Calu3 (cell line): Measurements from ENCODE around the gene CHD2. TPM values are rescaled to one million over a fixed set of nuclear protein-coding genes. Genes with fewer than 3 reads are reported as not detected.
A peak's percentile ranks its signal among the peaks of the same experiment; 100 is the strongest.

Experiments
- BruUV-seq: library from RNA; stranded (reverse); fragments of 400-500 nt; replicated peaks from 2 replicates; lab custom pipeline; 2021; lab: Mats Ljungman, UMichigan
- CTCF ChIA-PET: fragments of 300-600 bp; sonication (Branson Sonifier 250); formaldehyde crosslinking; loops from one replicate; lab custom pipeline; 2022; ENCODE audit warnings: antibody characterized with exemption; lab: Charles Lee
- DNase-seq: peaks from one replicate; pipeline ENCODE4 v3.0.0; 2022
- H3K27ac Mint-ChIP-seq: one replicate; pipeline ENCODE4 v1.8.0; 2022; ENCODE audit warnings: mixed read lengths; ENCODE audit not compliant: unreplicated experiment
- H3K27me3 Mint-ChIP-seq: one replicate; pipeline ENCODE4 v1.8.0; 2022; ENCODE audit warnings: mixed read lengths; ENCODE audit not compliant: unreplicated experiment
- H3K36me3 Mint-ChIP-seq: one replicate; pipeline ENCODE4 v1.8.0; 2022; ENCODE audit warnings: mild to moderate bottlenecking, moderate library complexity, mixed read lengths; ENCODE audit not compliant: insufficient read depth, unreplicated experiment
- H3K4me1 Mint-ChIP-seq: one replicate; pipeline ENCODE4 v1.8.0; 2022; ENCODE audit warnings: mild to moderate bottlenecking, low read depth, mixed read lengths; ENCODE audit not compliant: unreplicated experiment
- H3K4me3 Mint-ChIP-seq: one replicate; pipeline ENCODE4 v1.8.0; 2022; ENCODE audit warnings: mild to moderate bottlenecking, low read depth, moderate library complexity, mixed read lengths; ENCODE audit not compliant: unreplicated experiment
- H3K9me3 Mint-ChIP-seq: one replicate; pipeline ENCODE4 v1.8.0; 2022; ENCODE audit warnings: low read depth, mixed read lengths; ENCODE audit not compliant: unreplicated experiment
- CTCF ChIP-seq: fragments of 200-600 bp; IDR thresholded peaks from one replicate; pipeline ENCODE4 v1.8.0; 2022; ENCODE audit warnings: antibody characterized with exemption; ENCODE audit not compliant: unreplicated experiment
- intact Hi-C: fragments of 100-400 bp; cut with micrococcal nuclease; formaldehyde crosslinking; loops from one replicate; pipeline ENCODE4 v1.10.0; 2022; ENCODE audit not compliant: unreplicated experiment
- total RNA-seq: library from RNA; stranded (reverse); gene quantifications from 2 replicates; pipeline ENCODE4 v1.2.3, GENCODE V29; 2022

Gene CHD2
- total RNA-seq, 1 experiment from 2014 or later: 140 TPM

- Mint-ChIP-seq H3K36me3 (peaks cover 91% of the 10 kb centered on the region), H3K27ac (no peak overlapping the region), H3K4me3 (no peak overlapping the region), H3K27me3 (no peaks in the 10 kb centered on the region), H3K4me1 (peaks cover 27% of the 10 kb centered on the region), H3K9me3 (no peaks in the 10 kb centered on the region)
- BruUV-seq: no TSS peak
- no peak for TF ChIP-seq CTCF
- CTCF ChIA-PET: no interaction called here
- no peak for DNase-seq
- intact Hi-C loops: no loop called here
Observed at GRCh38 chr15:92892201-92892555, 7.9 kb upstream of the CHD2 start.

GRCh38 chr15:92893200-92893599 is 6.9 kb upstream of the CHD2 start:
- intact Hi-C loops: no loop called here
- no TSS peak for BruUV-seq
- TF ChIP-seq CTCF: no peak
- Mint-ChIP-seq H3K4me3 (no peak overlapping the region), H3K9me3 (no peaks in the 10 kb centered on the region), H3K27ac (no peak overlapping the region), H3K4me1 (peaks cover 21% of the 10 kb centered on the region), H3K27me3 (no peaks in the 10 kb centered on the region), H3K36me3 (peaks cover 95% of the 10 kb centered on the region)
- DNase-seq: no peak
- CTCF ChIA-PET: interaction anchor here (0.6 kb wide), 1 partner anchor 42 kb away, joined by 5 read pairs; no protein-coding TSS in a partner anchor

- peaks cover 14% of the 10 kb centered on the region for H3K4me1 Mint-ChIP-seq
- CTCF ChIA-PET: interaction anchor here (0.5 to 1.2 kb wide), 2 partner anchors 65 to 87 kb away, joined by 4 to 8 read pairs; no protein-coding TSS in a partner anchor
- intact Hi-C loops: no loop called here
- no peaks in the 10 kb centered on the region for H3K27me3 Mint-ChIP-seq
- peak overlapping the region; percentile 16 for H3K27ac Mint-ChIP-seq
- no TSS peak for BruUV-seq
- TF ChIP-seq CTCF: no peak
- no peak for DNase-seq
- peaks cover 95% of the 10 kb centered on the region for H3K36me3 Mint-ChIP-seq
- H3K9me3 Mint-ChIP-seq: peaks cover 4% of the 10 kb centered on the region
- H3K4me3 Mint-ChIP-seq: no peak overlapping the region
Observed at GRCh38 chr15:92896561-92896960, 3.6 kb upstream of the CHD2 start.

- H3K27me3 Mint-ChIP-seq: no peaks in the 10 kb centered on the region
- no peak for DNase-seq
- H3K27ac Mint-ChIP-seq: no peak overlapping the region
- no peak overlapping the region for H3K4me3 Mint-ChIP-seq
- intact Hi-C loops: no loop called here
- CTCF ChIA-PET: interaction anchor here (0.7 kb wide), 2 partner anchors 77 to 82 kb away, joined by 4 to 6 read pairs; no protein-coding TSS in a partner anchor
- H3K9me3 Mint-ChIP-seq: peaks cover 4% of the 10 kb centered on the region
- peaks cover 98% of the 10 kb centered on the region for H3K36me3 Mint-ChIP-seq
- no peak for TF ChIP-seq CTCF
- BruUV-seq: no TSS peak
- H3K4me1 Mint-ChIP-seq: peaks cover 12% of the 10 kb centered on the region
Observed at GRCh38 chr15:92897620-92898019, 2.5 kb upstream of the CHD2 start.
